Calu3 (cell line): Measurements from ENCODE around the gene PHF19. TPM values are rescaled to one million over a fixed set of nuclear protein-coding genes. Genes with fewer than 3 reads are reported as not detected.

ENCODE experiments used
- BruUV-seq: library from RNA; stranded (reverse); fragments of 400-500 nt; replicated peaks from 2 replicates; lab custom pipeline; 2021; lab: Mats Ljungman, UMichigan
- CTCF ChIA-PET: fragments of 300-600 bp; sonication (Branson Sonifier 250); formaldehyde crosslinking; loops from one replicate; lab custom pipeline; 2022; ENCODE audit warnings: antibody characterized with exemption; lab: Charles Lee
- DNase-seq: peaks from one replicate; pipeline ENCODE4 v3.0.0; 2022
- H3K27ac Mint-ChIP-seq: one replicate; pipeline ENCODE4 v1.8.0; 2022; ENCODE audit warnings: mixed read lengths; ENCODE audit not compliant: unreplicated experiment
- H3K27me3 Mint-ChIP-seq: one replicate; pipeline ENCODE4 v1.8.0; 2022; ENCODE audit warnings: mixed read lengths; ENCODE audit not compliant: unreplicated experiment
- H3K36me3 Mint-ChIP-seq: one replicate; pipeline ENCODE4 v1.8.0; 2022; ENCODE audit warnings: mild to moderate bottlenecking, moderate library complexity, mixed read lengths; ENCODE audit not compliant: insufficient read depth, unreplicated experiment
- H3K4me1 Mint-ChIP-seq: one replicate; pipeline ENCODE4 v1.8.0; 2022; ENCODE audit warnings: mild to moderate bottlenecking, low read depth, mixed read lengths; ENCODE audit not compliant: unreplicated experiment
- H3K4me3 Mint-ChIP-seq: one replicate; pipeline ENCODE4 v1.8.0; 2022; ENCODE audit warnings: mild to moderate bottlenecking, low read depth, moderate library complexity, mixed read lengths; ENCODE audit not compliant: unreplicated experiment
- H3K9me3 Mint-ChIP-seq: one replicate; pipeline ENCODE4 v1.8.0; 2022; ENCODE audit warnings: low read depth, mixed read lengths; ENCODE audit not compliant: unreplicated experiment
- intact Hi-C: fragments of 100-400 bp; cut with micrococcal nuclease; formaldehyde crosslinking; loops from one replicate; pipeline ENCODE4 v1.10.0; 2022; ENCODE audit not compliant: unreplicated experiment
- total RNA-seq: library from RNA; stranded (reverse); gene quantifications from 2 replicates; pipeline ENCODE4 v1.2.3, GENCODE V29; 2022
- TF ChIP-seq, protein P1 (sequence below): fragments of 200-600 bp; IDR thresholded peaks from one replicate; pipeline ENCODE4 v1.8.0; 2022; ENCODE audit warnings: antibody characterized with exemption; ENCODE audit not compliant: unreplicated experiment

The PHF19 gene
- total RNA-seq, 1 experiment from 2014 or later = 44.5 TPM

DNA sequence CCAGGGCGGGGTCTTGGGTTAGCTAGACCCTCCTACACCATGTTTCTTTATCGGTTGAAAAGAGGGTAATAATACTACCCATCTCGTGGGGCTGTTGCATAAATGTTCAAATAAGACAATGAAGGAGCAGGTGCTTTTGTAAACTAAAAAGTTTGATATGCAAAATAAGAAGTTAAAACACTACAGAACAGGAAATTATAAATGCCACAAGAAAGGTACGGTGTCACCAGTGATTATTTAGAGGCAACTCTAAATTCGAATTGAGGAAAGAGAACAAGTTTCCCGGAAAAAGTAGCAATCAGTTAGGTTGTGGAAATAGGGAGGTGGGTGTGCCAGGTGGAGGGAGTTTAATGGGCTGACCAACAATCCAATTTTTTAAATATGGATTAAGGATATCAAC, 2.5 kb upstream of the PHF19 start:
- no peak for DNase-seq
- intact Hi-C loops = loop anchor here (5.0 kb wide), 1 partner anchor 58 kb away; no protein-coding TSS in a partner anchor
- peaks cover 13% of the 10 kb centered on the region for H3K27me3 Mint-ChIP-seq
- no peak overlapping the region for H3K27ac Mint-ChIP-seq
- peaks cover 24% of the 10 kb centered on the region for H3K36me3 Mint-ChIP-seq
- H3K4me3 Mint-ChIP-seq = no peak overlapping the region
- BruUV-seq = no TSS peak
- CTCF ChIA-PET = no interaction called here
- peaks cover 45% of the 10 kb centered on the region for H3K4me1 Mint-ChIP-seq
- H3K9me3 Mint-ChIP-seq = no peaks in the 10 kb centered on the region
- TF ChIP-seq, protein P1, sequence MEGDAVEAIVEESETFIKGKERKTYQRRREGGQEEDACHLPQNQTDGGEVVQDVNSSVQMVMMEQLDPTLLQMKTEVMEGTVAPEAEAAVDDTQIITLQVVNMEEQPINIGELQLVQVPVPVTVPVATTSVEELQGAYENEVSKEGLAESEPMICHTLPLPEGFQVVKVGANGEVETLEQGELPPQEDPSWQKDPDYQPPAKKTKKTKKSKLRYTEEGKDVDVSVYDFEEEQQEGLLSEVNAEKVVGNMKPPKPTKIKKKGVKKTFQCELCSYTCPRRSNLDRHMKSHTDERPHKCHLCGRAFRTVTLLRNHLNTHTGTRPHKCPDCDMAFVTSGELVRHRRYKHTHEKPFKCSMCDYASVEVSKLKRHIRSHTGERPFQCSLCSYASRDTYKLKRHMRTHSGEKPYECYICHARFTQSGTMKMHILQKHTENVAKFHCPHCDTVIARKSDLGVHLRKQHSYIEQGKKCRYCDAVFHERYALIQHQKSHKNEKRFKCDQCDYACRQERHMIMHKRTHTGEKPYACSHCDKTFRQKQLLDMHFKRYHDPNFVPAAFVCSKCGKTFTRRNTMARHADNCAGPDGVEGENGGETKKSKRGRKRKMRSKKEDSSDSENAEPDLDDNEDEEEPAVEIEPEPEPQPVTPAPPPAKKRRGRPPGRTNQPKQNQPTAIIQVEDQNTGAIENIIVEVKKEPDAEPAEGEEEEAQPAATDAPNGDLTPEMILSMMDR = no peak

GRCh38 chr9:120878188-120879130, 1.5 kb upstream of the PHF19 start:
- intact Hi-C loops = loop anchor here (5.0 kb wide), 1 partner anchor 59 kb away; no protein-coding TSS in a partner anchor

GRCh38 chr9:120877276-120878034, 467 bp upstream of the PHF19 start:
- Mint-ChIP-seq H3K9me3 (no peaks in the 10 kb centered on the region), H3K36me3 (peaks cover 30% of the 10 kb centered on the region), H3K27ac (peak overlapping the region; percentile 10), H3K4me1 (peaks cover 55% of the 10 kb centered on the region), H3K27me3 (peaks cover 13% of the 10 kb centered on the region), H3K4me3 (peak overlapping the region; percentile 76)
- CTCF ChIA-PET = no interaction called here
- BruUV-seq = TSS peak; percentile 80
- TF ChIP-seq, protein P1 = no peak
- intact Hi-C loops = loop anchor here (5.0 kb wide), 1 partner anchor 60 kb away; no protein-coding TSS in a partner anchor
- peak; percentile 68 for DNase-seq

More at GRCh38 chr9:120878188-120879130, 1.5 kb upstream of the PHF19 start:
- Mint-ChIP-seq H3K4me3 (peak overlapping the region; percentile 76), H3K9me3 (no peaks in the 10 kb centered on the region), H3K36me3 (peaks cover 24% of the 10 kb centered on the region), H3K27me3 (peaks cover 13% of the 10 kb centered on the region), H3K27ac (peak overlapping the region; percentile 10), H3K4me1 (peaks cover 55% of the 10 kb centered on the region)
- BruUV-seq = no TSS peak
- TF ChIP-seq, protein P1 = no peak
- CTCF ChIA-PET = no interaction called here
- no peak for DNase-seq
